GM12874 (cell line): ENCODE measurements around the gene THOC5.

Source experiments
- CTCF ChIP-seq: IDR thresholded peaks from 2 replicates; pipeline ENCODE4 v1.5.1; 2011; ENCODE audit warnings: low read depth, mild to moderate bottlenecking, control low read depth, low read length, moderate library complexity; ENCODE audit not compliant: insufficient read depth

THOC5 gene

GRCh38 chr22:29519996-29520395 is 33.6 kb downstream of the THOC5 start:
- TF ChIP-seq CTCF = no peak

GRCh38 chr22:29518427-29518826 is 35.1 kb downstream of the THOC5 start:
- TF ChIP-seq CTCF = no peak

GRCh38 chr22:29517215-29517908 is 36.2 kb downstream of the THOC5 start:
- no peak for TF ChIP-seq CTCF

GRCh38 chr22:29512031-29512430 is 41.5 kb downstream of the THOC5 start:
- no peak for TF ChIP-seq CTCF

GRCh38 chr22:29511126-29511862 is 42.3 kb downstream of the THOC5 start:
- TF ChIP-seq CTCF = no peak

- no peak for TF ChIP-seq CTCF
Observed at GRCh38 chr22:29510542-29510941, 43.0 kb downstream of the THOC5 start.

- TF ChIP-seq CTCF = no peak
Observed at GRCh38 chr22:29509815-29510214, 43.7 kb downstream of the THOC5 start.
